ENCODE data around the gene NTM. TPM values are rescaled to one million over a fixed set of nuclear protein-coding genes. Genes with fewer than 3 reads are reported as not detected.
A peak's percentile ranks its signal among the peaks of the same experiment; 100 is the strongest.
"Not testable (repeated sequence)": the region's sequence is repeated elsewhere in the genome, so short reads cannot be mapped to it uniquely, and the experiment has no call there.

The NTM gene
- total RNA-seq, 8 experiments from 2014 or later, result 0.80 to 169 (median 18.6) TPM

- H3K27ac ChIP-seq, result no peak overlapping the region
- no peak for ATAC-seq (replicated peaks in 6 of 8)
- H3K4me1 ChIP-seq (replicated peaks in 1 of 2), result peaks cover 14 to 26% of the 10 kb centered on the region in 2 donors
- WGBS, 10 experiments, result 71 to 100% (median 100%) methylated on average over 1 to 2 of the region's 2 CpGs; no CpG with 5 or more reads in 5 of the 10 experiments
- H3K4me3 ChIP-seq, result no peak overlapping the region
- in situ Hi-C loops (cut with MboI; ENCODE audit: low pct_unique_long_range_greater_than_20kb in 2 of 9, low sequenced_read_pairs in 9 of 9, unreplicated experiment in 9 of 9), result no loop called here
Measured at GRCh38 chr11:132052342-132052741, 681.9 kb downstream of the NTM start.

- ATAC-seq (replicated peaks in 6 of 8), result no peak
- Histone ChIP-seq H3K4me1 (replicated peaks in 1 of 2) (peaks cover 9 to 21% of the 10 kb centered on the region in 2 donors), H3K4me3 (no peak overlapping the region), H3K27ac (no peak overlapping the region)
- 76 to 100% (median 100%) methylated on average over 1 to 3 of the region's 3 CpGs; no CpG with 5 or more reads in 5 of the 10 experiments for WGBS, 10 experiments
- in situ Hi-C loops (cut with MboI; ENCODE audit: low pct_unique_long_range_greater_than_20kb in 2 of 9, low sequenced_read_pairs in 9 of 9, unreplicated experiment in 9 of 9), result no loop called here
Measured at GRCh38 chr11:132052904-132053303, 682.5 kb downstream of the NTM start.

GRCh38 chr11:132054822-132055221 is 684.4 kb downstream of the NTM start:
- WGBS, 10 experiments, result 0 to 80% (median 64%) methylated on average over 1 of the region's 1 CpG; no CpG with 5 or more reads in 3 of the 10 experiments
- H3K4me3 ChIP-seq, result no peak overlapping the region
- in situ Hi-C loops (cut with MboI; ENCODE audit: low pct_unique_long_range_greater_than_20kb in 2 of 9, low sequenced_read_pairs in 9 of 9, unreplicated experiment in 9 of 9), result no loop called here
- no peak overlapping the region for H3K27ac ChIP-seq
- H3K4me1 ChIP-seq (replicated peaks in 1 of 2), result peaks cover 7 to 14% of the 10 kb centered on the region in 2 donors
- no peak for ATAC-seq (replicated peaks in 6 of 8)

GRCh38 chr11:132055296-132055695 is 684.9 kb downstream of the NTM start:
- ATAC-seq (replicated peaks in 6 of 8), result no peak
- no peak overlapping the region for H3K27ac ChIP-seq
- H3K4me1 ChIP-seq (replicated peaks in 1 of 2), result peaks cover 7 to 12% of the 10 kb centered on the region in 2 donors
- 30 to 100% (median 79%) methylated on average over 1 to 6 of the region's 6 CpGs for WGBS, 10 experiments
- no peak overlapping the region for H3K4me3 ChIP-seq
- in situ Hi-C loops (cut with MboI; ENCODE audit: low pct_unique_long_range_greater_than_20kb in 2 of 9, low sequenced_read_pairs in 9 of 9, unreplicated experiment in 9 of 9), result no loop called here

GRCh38 chr11:132056689-132057088 is 686.3 kb downstream of the NTM start:
- Histone ChIP-seq H3K4me3 (no peak overlapping the region), H3K4me1 (replicated peaks in 1 of 2) (peaks cover 0 to 4% of the 10 kb centered on the region in 2 donors), H3K27ac (no peak overlapping the region)
- 0 to 70% (median 39%) methylated on average over 1 to 6 of the region's 6 CpGs for WGBS, 10 experiments
- in situ Hi-C loops (cut with MboI; ENCODE audit: low pct_unique_long_range_greater_than_20kb in 2 of 9, low sequenced_read_pairs in 9 of 9, unreplicated experiment in 9 of 9), result no loop called here
- ATAC-seq (replicated peaks in 6 of 8), result peak in 4 of 8 experiments; percentile 32 to 92 (median 42)

GRCh38 chr11:132057266-132057665 is 686.9 kb downstream of the NTM start:
- WGBS, 10 experiments, result 2 to 94% (median 80%) methylated on average over 1 to 3 of the region's 3 CpGs
- peaks cover 0 to 4% of the 10 kb centered on the region in 2 donors for H3K4me1 ChIP-seq (replicated peaks in 1 of 2)
- no peak for ATAC-seq (replicated peaks in 6 of 8)
- H3K4me3 ChIP-seq, result no peak overlapping the region
- in situ Hi-C loops (cut with MboI; ENCODE audit: low pct_unique_long_range_greater_than_20kb in 2 of 9, low sequenced_read_pairs in 9 of 9, unreplicated experiment in 9 of 9), result no loop called here
- no peak overlapping the region for H3K27ac ChIP-seq

GRCh38 chr11:132058211-132058772 is 687.9 kb downstream of the NTM start:
- H3K4me3 ChIP-seq, result no peak overlapping the region
- ATAC-seq (replicated peaks in 6 of 8), result no peak
- in situ Hi-C loops (cut with MboI; ENCODE audit: low pct_unique_long_range_greater_than_20kb in 2 of 9, low sequenced_read_pairs in 9 of 9, unreplicated experiment in 9 of 9), result no loop called here
- H3K4me1 ChIP-seq (replicated peaks in 1 of 2), result peaks cover 0 to 4% of the 10 kb centered on the region in 2 donors
- H3K27ac ChIP-seq, result no peak overlapping the region
- WGBS, 10 experiments, result 56 to 98% (median 89%) methylated on average over 1 to 8 of the region's 8 CpGs; no CpG with 5 or more reads in 1 of the 10 experiments

- peaks cover 0 to 4% of the 10 kb centered on the region in 2 donors for H3K4me1 ChIP-seq (replicated peaks in 1 of 2)
- in situ Hi-C loops (cut with MboI; ENCODE audit: low pct_unique_long_range_greater_than_20kb in 2 of 9, low sequenced_read_pairs in 9 of 9, unreplicated experiment in 9 of 9), result no loop called here
- no peak overlapping the region for H3K4me3 ChIP-seq
- ATAC-seq (replicated peaks in 6 of 8), result no peak
- H3K27ac ChIP-seq, result no peak overlapping the region
- WGBS, 10 experiments, result 0 to 100% (median 80%) methylated on average over 1 to 2 of the region's 2 CpGs; no CpG with 5 or more reads in 1 of the 10 experiments
Measured at GRCh38 chr11:132060567-132060966, 690.2 kb downstream of the NTM start.

GRCh38 chr11:132062031-132062430 is 691.6 kb downstream of the NTM start:
- Histone ChIP-seq H3K4me1 (replicated peaks in 1 of 2) (no peaks in the 10 kb centered on the region), H3K4me3 (no peak overlapping the region), H3K27ac (no peak overlapping the region)
- 80 to 100% (median 83%) methylated on average over 1 of the region's 1 CpG; no CpG with 5 or more reads in 7 of the 10 experiments for WGBS, 10 experiments
- in situ Hi-C loops (cut with MboI; ENCODE audit: low pct_unique_long_range_greater_than_20kb in 2 of 9, low sequenced_read_pairs in 9 of 9, unreplicated experiment in 9 of 9), result no loop called here
- no peak for ATAC-seq (replicated peaks in 6 of 8)

- Histone ChIP-seq H3K27ac (no peak overlapping the region), H3K4me1 (replicated peaks in 1 of 2) (no peaks in the 10 kb centered on the region), H3K4me3 (no peak overlapping the region)
- in situ Hi-C loops (cut with MboI; ENCODE audit: low pct_unique_long_range_greater_than_20kb in 2 of 9, low sequenced_read_pairs in 9 of 9, unreplicated experiment in 9 of 9), result no loop called here
- 0 to 100% (median 75%) methylated on average over 1 to 2 of the region's 2 CpGs; no CpG with 5 or more reads in 3 of the 10 experiments for WGBS, 10 experiments
- peak in 1 of 8 experiments; percentile 54 for ATAC-seq (replicated peaks in 6 of 8)
Measured at GRCh38 chr11:132062541-132062940, 692.1 kb downstream of the NTM start.

GRCh38 chr11:132064987-132065620 is 694.7 kb downstream of the NTM start:
- ATAC-seq (replicated peaks in 6 of 8), result peak in 7 of 8 experiments; percentile 56 to 90 (median 71)
- WGBS, 10 experiments, result 0 to 100% (median 94%) methylated on average over 1 to 4 of the region's 4 CpGs; no CpG with 5 or more reads in 1 of the 10 experiments
- H3K27ac ChIP-seq, result no peak overlapping the region
- H3K4me3 ChIP-seq, result no peak overlapping the region
- no peaks in the 10 kb centered on the region for H3K4me1 ChIP-seq (replicated peaks in 1 of 2)
- in situ Hi-C loops (cut with MboI; ENCODE audit: low pct_unique_long_range_greater_than_20kb in 2 of 9, low sequenced_read_pairs in 9 of 9, unreplicated experiment in 9 of 9), result no loop called here

GRCh38 chr11:132068556-132068955 is 698.1 kb downstream of the NTM start:
- Histone ChIP-seq H3K4me3 (no peak overlapping the region), H3K27ac (no peak overlapping the region), H3K4me1 (replicated peaks in 1 of 2) (peaks cover 12 to 17% of the 10 kb centered on the region in 2 donors)
- in situ Hi-C loops (cut with MboI; ENCODE audit: low pct_unique_long_range_greater_than_20kb in 2 of 9, low sequenced_read_pairs in 9 of 9, unreplicated experiment in 9 of 9), result no loop called here
- no peak for ATAC-seq (replicated peaks in 6 of 8)

- H3K4me3 ChIP-seq; ATAC-seq (replicated peaks in 6 of 8); in situ Hi-C loops (cut with MboI; ENCODE audit: low pct_unique_long_range_greater_than_20kb in 2 of 9, low sequenced_read_pairs in 9 of 9, unreplicated experiment in 9 of 9); H3K27ac ChIP-seq: not testable (repeated sequence)
- peaks cover 18 to 19% of the 10 kb centered on the region in 2 donors for H3K4me1 ChIP-seq (replicated peaks in 1 of 2)
- WGBS, 10 experiments, result 40 to 100% (median 97%) methylated on average over 1 to 7 of the region's 15 CpGs; no CpG with 5 or more reads in 3 of the 10 experiments
Measured at GRCh38 chr11:132069593-132069992, 699.2 kb downstream of the NTM start.
